ENCODE measurements around the gene SGSM1.

The SGSM1 gene

GRCh38 chr22:24969560-24970301 is 163.7 kb downstream of the SGSM1 start:
- Histone ChIP-seq H3K36me3 (ENCODE audit: insufficient read depth, low read length) (no peaks in the 10 kb centered on the region), H3K27me3 (ENCODE audit: insufficient read depth, low read length, poor library complexity) (no peaks in the 10 kb centered on the region), H3K4me3 (ENCODE audit: low read depth in 1 of 2, low read length in 2 of 2) (no peak overlapping the region), H3K4me2 (ENCODE audit: insufficient read depth, low read length) (no peak overlapping the region), H2AFZ (ENCODE audit: low read depth, low read length) (no peak overlapping the region), H4K20me1 (ENCODE audit: insufficient read depth, low read length) (no peaks in the 10 kb centered on the region), H3K4me1 (ENCODE audit: insufficient read depth, low read length) (no peaks in the 10 kb centered on the region), H3K9ac (ENCODE audit: low read depth, low read length) (no peak overlapping the region), H3K9me3 (ENCODE audit: insufficient read depth, low read length, severe bottlenecking) (no peaks in the 10 kb centered on the region), H3K27ac (ENCODE audit: low read length) (no peak overlapping the region), H3K79me2 (ENCODE audit: insufficient read depth, low read length) (no peaks in the 10 kb centered on the region)
- ATAC-seq (ENCODE audit: insufficient read depth, low read depth) (no peak), DNase-seq (no peak)
- TF ChIP-seq CTCF (IDR thresholded peaks at IDR 0.05; ENCODE audit: borderline replicate concordance, extremely low read depth, low read length, poor library complexity, severe bottlenecking) (no peak), EZH2 (IDR thresholded peaks at IDR 0.05; ENCODE audit: borderline replicate concordance, low read depth, low read length, severe bottlenecking) (no peak)

GRCh38 chr22:24972369-24972768 is 166.4 kb downstream of the SGSM1 start:
- DNase-seq (no peak), ATAC-seq (ENCODE audit: insufficient read depth, low read depth) (no peak)
- Histone ChIP-seq H4K20me1 (ENCODE audit: insufficient read depth, low read length) (no peaks in the 10 kb centered on the region), H3K27me3 (ENCODE audit: insufficient read depth, low read length, poor library complexity) (peaks cover 3% of the 10 kb centered on the region), H3K79me2 (ENCODE audit: insufficient read depth, low read length) (no peaks in the 10 kb centered on the region), H3K4me2 (ENCODE audit: insufficient read depth, low read length) (no peak overlapping the region), H3K27ac (ENCODE audit: low read length) (no peak overlapping the region), H3K4me3 (ENCODE audit: low read depth in 1 of 2, low read length in 2 of 2) (no peak overlapping the region), H3K9me3 (ENCODE audit: insufficient read depth, low read length, severe bottlenecking) (no peaks in the 10 kb centered on the region), H3K9ac (ENCODE audit: low read depth, low read length) (no peak overlapping the region), H2AFZ (ENCODE audit: low read depth, low read length) (no peak overlapping the region), H3K4me1 (ENCODE audit: insufficient read depth, low read length) (no peaks in the 10 kb centered on the region), H3K36me3 (ENCODE audit: insufficient read depth, low read length) (no peaks in the 10 kb centered on the region)
- TF ChIP-seq EZH2 (IDR thresholded peaks at IDR 0.05; ENCODE audit: borderline replicate concordance, low read depth, low read length, severe bottlenecking) (no peak), CTCF (IDR thresholded peaks at IDR 0.05; ENCODE audit: borderline replicate concordance, extremely low read depth, low read length, poor library complexity, severe bottlenecking) (no peak)

- H3K4me2 ChIP-seq (ENCODE audit: insufficient read depth, low read length): no peak overlapping the region
- no peaks in the 10 kb centered on the region for H3K4me1 ChIP-seq (ENCODE audit: insufficient read depth, low read length)
- no peak overlapping the region for H3K9ac ChIP-seq (ENCODE audit: low read depth, low read length)
- H3K27me3 ChIP-seq (ENCODE audit: insufficient read depth, low read length, poor library complexity): peaks cover 3% of the 10 kb centered on the region
- no peak for DNase-seq
- no peak overlapping the region for H3K4me3 ChIP-seq (ENCODE audit: low read depth in 1 of 2, low read length in 2 of 2)
- H2AFZ ChIP-seq (ENCODE audit: low read depth, low read length): no peak overlapping the region
- no peaks in the 10 kb centered on the region for H3K79me2 ChIP-seq (ENCODE audit: insufficient read depth, low read length)
- no peak for ATAC-seq (ENCODE audit: insufficient read depth, low read depth)
- no peak for TF ChIP-seq EZH2 (IDR thresholded peaks at IDR 0.05; ENCODE audit: borderline replicate concordance, low read depth, low read length, severe bottlenecking)
- no peak for TF ChIP-seq CTCF (IDR thresholded peaks at IDR 0.05; ENCODE audit: borderline replicate concordance, extremely low read depth, low read length, poor library complexity, severe bottlenecking)
- no peak overlapping the region for H3K27ac ChIP-seq (ENCODE audit: low read length)
- no peaks in the 10 kb centered on the region for H3K36me3 ChIP-seq (ENCODE audit: insufficient read depth, low read length)
- no peaks in the 10 kb centered on the region for H3K9me3 ChIP-seq (ENCODE audit: insufficient read depth, low read length, severe bottlenecking)
- H4K20me1 ChIP-seq (ENCODE audit: insufficient read depth, low read length): no peaks in the 10 kb centered on the region
Measured at GRCh38 chr22:24973872-24974271, 167.9 kb downstream of the SGSM1 start.

All from DND-41 (cell line).